ENCODE results near the gene CHEK1. TPM values are rescaled to one million over a fixed set of nuclear protein-coding genes. Genes with fewer than 3 reads are reported as not detected.

The CHEK1 gene
- total RNA-seq, 1 experiment from 2014 or later: 111 TPM

DNA sequence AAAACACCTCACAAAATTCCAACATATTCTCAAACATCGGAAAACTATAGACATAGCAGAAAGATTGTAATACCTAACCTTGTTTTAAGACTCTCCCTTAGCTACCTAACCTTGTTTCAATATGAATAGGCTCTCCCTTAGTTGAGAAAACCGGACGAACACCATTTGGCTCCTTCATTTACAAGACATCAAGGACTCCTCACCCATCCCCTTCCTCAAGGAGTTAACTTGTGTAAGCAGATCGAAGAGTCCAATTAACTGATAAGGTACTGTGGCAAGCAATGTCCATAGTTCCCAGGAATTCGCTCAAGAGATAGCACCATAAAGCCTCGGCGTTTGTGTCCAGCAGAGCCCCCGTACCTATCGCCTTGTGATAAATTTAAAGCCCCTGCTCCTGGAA is 60.3 kb downstream of the CHEK1 start:
- DNase-seq (ENCODE audit: low spot score): no peak
- Mint-ChIP-seq H3K4me3 (peak overlapping the region; percentile 11), H3K27ac (peak overlapping the region; percentile 16; the same call in 1 of the 2 replicates), H3K4me1 (peaks cover 41% of the 10 kb centered on the region), H3K36me3 (peaks cover 40% of the 10 kb centered on the region), H3K27me3 (ENCODE audit: low read depth) (no peaks in the 10 kb centered on the region; the same call in 1 of the 2 replicates), H3K9me3 (peaks cover 24% of the 10 kb centered on the region)
- TF ChIP-seq ETV6 (CRISPR knock-in tag; IDR thresholded peaks at IDR 0.05) (no peak), SP1 (CRISPR knock-in tag; conservative IDR thresholded peaks at IDR 0.05) (no peak), NFE2L1 (CRISPR knock-in tag; IDR thresholded peaks at IDR 0.05) (no peak), ZNF219 (CRISPR knock-in tag; IDR thresholded peaks at IDR 0.05; ENCODE audit: borderline replicate concordance) (no peak), NR1H2 (CRISPR knock-in tag; IDR thresholded peaks at IDR 0.05) (no peak), SOX15 (CRISPR knock-in tag; IDR thresholded peaks at IDR 0.05) (no peak), NR3C1 (CRISPR knock-in tag; conservative IDR thresholded peaks at IDR 0.05; ENCODE audit: low read depth) (no peak), OVOL2 (CRISPR knock-in tag; IDR thresholded peaks at IDR 0.05; ENCODE audit: borderline replicate concordance) (no peak), CREM (CRISPR knock-in tag; IDR thresholded peaks at IDR 0.05) (no peak)
- TF ChIP-seq, protein P1, sequence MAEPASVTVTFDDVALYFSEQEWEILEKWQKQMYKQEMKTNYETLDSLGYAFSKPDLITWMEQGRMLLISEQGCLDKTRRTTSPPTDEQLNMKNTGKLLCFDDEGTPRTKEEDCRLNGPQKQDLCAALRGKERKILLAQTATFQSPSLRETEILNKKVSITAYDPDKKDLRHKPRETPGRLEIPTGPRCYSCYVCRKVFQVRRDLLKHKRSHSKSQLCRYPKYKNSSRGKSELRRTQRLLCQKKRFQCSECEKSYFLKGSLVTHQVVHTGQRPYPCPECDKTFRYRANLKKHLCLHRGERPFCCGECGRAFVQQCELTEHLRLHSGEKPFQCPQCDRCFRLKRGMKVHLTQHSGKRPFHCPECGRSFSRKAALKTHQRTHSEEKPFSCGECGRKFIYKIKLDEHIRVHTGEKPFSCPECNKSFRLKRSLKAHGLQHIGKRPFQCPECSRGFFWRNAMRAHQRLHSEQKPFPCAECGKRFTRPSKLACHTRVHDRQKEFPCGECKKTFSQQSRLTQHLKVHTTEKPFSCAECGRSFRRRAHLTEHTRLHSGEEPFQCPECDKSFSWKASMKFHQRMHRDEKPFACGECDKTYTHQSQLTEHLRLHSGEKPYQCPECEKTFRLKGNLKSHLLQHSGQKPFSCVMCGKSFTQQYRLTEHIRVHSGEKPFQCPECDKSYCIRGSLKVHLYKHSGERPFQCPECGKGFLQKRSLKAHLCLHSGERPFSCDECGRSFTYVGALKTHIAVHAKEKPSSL (CRISPR knock-in tag; conservative IDR thresholded peaks at IDR 0.05): no peak
- TF ChIP-seq, protein P2, sequence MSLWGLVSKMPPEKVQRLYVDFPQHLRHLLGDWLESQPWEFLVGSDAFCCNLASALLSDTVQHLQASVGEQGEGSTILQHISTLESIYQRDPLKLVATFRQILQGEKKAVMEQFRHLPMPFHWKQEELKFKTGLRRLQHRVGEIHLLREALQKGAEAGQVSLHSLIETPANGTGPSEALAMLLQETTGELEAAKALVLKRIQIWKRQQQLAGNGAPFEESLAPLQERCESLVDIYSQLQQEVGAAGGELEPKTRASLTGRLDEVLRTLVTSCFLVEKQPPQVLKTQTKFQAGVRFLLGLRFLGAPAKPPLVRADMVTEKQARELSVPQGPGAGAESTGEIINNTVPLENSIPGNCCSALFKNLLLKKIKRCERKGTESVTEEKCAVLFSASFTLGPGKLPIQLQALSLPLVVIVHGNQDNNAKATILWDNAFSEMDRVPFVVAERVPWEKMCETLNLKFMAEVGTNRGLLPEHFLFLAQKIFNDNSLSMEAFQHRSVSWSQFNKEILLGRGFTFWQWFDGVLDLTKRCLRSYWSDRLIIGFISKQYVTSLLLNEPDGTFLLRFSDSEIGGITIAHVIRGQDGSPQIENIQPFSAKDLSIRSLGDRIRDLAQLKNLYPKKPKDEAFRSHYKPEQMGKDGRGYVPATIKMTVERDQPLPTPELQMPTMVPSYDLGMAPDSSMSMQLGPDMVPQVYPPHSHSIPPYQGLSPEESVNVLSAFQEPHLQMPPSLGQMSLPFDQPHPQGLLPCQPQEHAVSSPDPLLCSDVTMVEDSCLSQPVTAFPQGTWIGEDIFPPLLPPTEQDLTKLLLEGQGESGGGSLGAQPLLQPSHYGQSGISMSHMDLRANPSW (CRISPR knock-in tag; conservative IDR thresholded peaks at IDR 0.05; ENCODE audit: low read depth): no peak
- TF ChIP-seq, protein P3, sequence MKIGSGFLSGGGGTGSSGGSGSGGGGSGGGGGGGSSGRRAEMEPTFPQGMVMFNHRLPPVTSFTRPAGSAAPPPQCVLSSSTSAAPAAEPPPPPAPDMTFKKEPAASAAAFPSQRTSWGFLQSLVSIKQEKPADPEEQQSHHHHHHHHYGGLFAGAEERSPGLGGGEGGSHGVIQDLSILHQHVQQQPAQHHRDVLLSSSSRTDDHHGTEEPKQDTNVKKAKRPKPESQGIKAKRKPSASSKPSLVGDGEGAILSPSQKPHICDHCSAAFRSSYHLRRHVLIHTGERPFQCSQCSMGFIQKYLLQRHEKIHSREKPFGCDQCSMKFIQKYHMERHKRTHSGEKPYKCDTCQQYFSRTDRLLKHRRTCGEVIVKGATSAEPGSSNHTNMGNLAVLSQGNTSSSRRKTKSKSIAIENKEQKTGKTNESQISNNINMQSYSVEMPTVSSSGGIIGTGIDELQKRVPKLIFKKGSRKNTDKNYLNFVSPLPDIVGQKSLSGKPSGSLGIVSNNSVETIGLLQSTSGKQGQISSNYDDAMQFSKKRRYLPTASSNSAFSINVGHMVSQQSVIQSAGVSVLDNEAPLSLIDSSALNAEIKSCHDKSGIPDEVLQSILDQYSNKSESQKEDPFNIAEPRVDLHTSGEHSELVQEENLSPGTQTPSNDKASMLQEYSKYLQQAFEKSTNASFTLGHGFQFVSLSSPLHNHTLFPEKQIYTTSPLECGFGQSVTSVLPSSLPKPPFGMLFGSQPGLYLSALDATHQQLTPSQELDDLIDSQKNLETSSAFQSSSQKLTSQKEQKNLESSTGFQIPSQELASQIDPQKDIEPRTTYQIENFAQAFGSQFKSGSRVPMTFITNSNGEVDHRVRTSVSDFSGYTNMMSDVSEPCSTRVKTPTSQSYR (CRISPR knock-in tag; IDR thresholded peaks at IDR 0.05): no peak
- TF ChIP-seq, protein P4, sequence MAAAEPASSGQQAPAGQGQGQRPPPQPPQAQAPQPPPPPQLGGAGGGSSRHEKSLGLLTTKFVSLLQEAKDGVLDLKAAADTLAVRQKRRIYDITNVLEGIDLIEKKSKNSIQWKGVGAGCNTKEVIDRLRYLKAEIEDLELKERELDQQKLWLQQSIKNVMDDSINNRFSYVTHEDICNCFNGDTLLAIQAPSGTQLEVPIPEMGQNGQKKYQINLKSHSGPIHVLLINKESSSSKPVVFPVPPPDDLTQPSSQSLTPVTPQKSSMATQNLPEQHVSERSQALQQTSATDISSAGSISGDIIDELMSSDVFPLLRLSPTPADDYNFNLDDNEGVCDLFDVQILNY (CRISPR knock-in tag; IDR thresholded peaks at IDR 0.05): no peak
- ATAC-seq: peak; percentile 60
- POLR2A ChIA-PET: no interaction called here
- CTCF ChIA-PET: interaction anchor here (1.2 kb wide), 1 partner anchor 18 kb away, joined by 5 read pairs; no protein-coding TSS in a partner anchor

DNA sequence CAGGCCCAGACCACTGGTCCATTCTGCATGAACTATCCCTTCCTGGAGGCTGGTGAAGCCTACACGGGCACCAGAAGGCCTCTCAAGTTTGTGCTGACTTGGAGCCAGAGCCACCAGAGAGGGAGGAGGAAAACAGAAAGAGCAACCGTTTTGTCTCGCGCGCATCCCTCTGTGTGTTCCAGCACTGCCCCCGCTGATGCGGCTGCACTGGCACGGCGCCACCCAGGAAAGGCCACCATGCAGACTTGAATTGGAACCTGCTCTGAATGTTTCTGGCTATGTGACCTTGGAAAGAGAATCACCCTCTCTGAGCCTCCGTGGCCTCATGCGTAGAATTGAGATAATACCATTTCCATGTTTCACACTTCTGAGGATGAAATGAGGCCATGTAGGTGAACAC is 63.1 kb downstream of the CHEK1 start:
- DNase-seq (ENCODE audit: low spot score) (no peak), ATAC-seq (no peak)
- Mint-ChIP-seq H3K27ac (no peak overlapping the region), H3K36me3 (peaks cover 40% of the 10 kb centered on the region), H3K9me3 (peaks cover 24% of the 10 kb centered on the region), H3K4me1 (peaks cover 34% of the 10 kb centered on the region), H3K27me3 (ENCODE audit: low read depth) (no peaks in the 10 kb centered on the region; the same call in 1 of the 2 replicates), H3K4me3 (no peak overlapping the region)
- POLR2A ChIA-PET: interaction anchor here (0.7 kb wide), 1 partner anchor 10 kb away, joined by 3 read pairs; no protein-coding TSS in a partner anchor
- CTCF ChIA-PET: interaction anchor here (0.6 to 1.6 kb wide), 3 partner anchors 8 to 63 kb away, joined by 3 to 6 read pairs (median 3); no protein-coding TSS in a partner anchor
- TF ChIP-seq, protein P5, sequence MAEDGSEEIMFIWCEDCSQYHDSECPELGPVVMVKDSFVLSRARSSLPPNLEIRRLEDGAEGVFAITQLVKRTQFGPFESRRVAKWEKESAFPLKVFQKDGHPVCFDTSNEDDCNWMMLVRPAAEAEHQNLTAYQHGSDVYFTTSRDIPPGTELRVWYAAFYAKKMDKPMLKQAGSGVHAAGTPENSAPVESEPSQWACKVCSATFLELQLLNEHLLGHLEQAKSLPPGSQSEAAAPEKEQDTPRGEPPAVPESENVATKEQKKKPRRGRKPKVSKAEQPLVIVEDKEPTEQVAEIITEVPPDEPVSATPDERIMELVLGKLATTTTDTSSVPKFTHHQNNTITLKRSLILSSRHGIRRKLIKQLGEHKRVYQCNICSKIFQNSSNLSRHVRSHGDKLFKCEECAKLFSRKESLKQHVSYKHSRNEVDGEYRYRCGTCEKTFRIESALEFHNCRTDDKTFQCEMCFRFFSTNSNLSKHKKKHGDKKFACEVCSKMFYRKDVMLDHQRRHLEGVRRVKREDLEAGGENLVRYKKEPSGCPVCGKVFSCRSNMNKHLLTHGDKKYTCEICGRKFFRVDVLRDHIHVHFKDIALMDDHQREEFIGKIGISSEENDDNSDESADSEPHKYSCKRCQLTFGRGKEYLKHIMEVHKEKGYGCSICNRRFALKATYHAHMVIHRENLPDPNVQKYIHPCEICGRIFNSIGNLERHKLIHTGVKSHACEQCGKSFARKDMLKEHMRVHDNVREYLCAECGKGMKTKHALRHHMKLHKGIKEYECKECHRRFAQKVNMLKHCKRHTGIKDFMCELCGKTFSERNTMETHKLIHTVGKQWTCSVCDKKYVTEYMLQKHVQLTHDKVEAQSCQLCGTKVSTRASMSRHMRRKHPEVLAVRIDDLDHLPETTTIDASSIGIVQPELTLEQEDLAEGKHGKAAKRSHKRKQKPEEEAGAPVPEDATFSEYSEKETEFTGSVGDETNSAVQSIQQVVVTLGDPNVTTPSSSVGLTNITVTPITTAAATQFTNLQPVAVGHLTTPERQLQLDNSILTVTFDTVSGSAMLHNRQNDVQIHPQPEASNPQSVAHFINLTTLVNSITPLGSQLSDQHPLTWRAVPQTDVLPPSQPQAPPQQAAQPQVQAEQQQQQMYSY (CRISPR knock-in tag; IDR thresholded peaks at IDR 0.05): no peak
- no peak for TF ChIP-seq PRRX2 (CRISPR knock-in tag; IDR thresholded peaks at IDR 0.05)
- no peak for TF ChIP-seq ZNF396 (CRISPR knock-in tag; IDR thresholded peaks at IDR 0.05; ENCODE audit: borderline replicate concordance)
- no peak for TF ChIP-seq GRHL2 (CRISPR knock-in tag; IDR thresholded peaks at IDR 0.05; ENCODE audit: insufficient replicate concordance, severe bottlenecking)
- TF ChIP-seq, protein P6, sequence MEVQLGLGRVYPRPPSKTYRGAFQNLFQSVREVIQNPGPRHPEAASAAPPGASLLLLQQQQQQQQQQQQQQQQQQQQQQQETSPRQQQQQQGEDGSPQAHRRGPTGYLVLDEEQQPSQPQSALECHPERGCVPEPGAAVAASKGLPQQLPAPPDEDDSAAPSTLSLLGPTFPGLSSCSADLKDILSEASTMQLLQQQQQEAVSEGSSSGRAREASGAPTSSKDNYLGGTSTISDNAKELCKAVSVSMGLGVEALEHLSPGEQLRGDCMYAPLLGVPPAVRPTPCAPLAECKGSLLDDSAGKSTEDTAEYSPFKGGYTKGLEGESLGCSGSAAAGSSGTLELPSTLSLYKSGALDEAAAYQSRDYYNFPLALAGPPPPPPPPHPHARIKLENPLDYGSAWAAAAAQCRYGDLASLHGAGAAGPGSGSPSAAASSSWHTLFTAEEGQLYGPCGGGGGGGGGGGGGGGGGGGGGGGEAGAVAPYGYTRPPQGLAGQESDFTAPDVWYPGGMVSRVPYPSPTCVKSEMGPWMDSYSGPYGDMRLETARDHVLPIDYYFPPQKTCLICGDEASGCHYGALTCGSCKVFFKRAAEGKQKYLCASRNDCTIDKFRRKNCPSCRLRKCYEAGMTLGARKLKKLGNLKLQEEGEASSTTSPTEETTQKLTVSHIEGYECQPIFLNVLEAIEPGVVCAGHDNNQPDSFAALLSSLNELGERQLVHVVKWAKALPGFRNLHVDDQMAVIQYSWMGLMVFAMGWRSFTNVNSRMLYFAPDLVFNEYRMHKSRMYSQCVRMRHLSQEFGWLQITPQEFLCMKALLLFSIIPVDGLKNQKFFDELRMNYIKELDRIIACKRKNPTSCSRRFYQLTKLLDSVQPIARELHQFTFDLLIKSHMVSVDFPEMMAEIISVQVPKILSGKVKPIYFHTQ (CRISPR knock-in tag; IDR thresholded peaks at IDR 0.05): no peak
- TF ChIP-seq, protein P7, sequence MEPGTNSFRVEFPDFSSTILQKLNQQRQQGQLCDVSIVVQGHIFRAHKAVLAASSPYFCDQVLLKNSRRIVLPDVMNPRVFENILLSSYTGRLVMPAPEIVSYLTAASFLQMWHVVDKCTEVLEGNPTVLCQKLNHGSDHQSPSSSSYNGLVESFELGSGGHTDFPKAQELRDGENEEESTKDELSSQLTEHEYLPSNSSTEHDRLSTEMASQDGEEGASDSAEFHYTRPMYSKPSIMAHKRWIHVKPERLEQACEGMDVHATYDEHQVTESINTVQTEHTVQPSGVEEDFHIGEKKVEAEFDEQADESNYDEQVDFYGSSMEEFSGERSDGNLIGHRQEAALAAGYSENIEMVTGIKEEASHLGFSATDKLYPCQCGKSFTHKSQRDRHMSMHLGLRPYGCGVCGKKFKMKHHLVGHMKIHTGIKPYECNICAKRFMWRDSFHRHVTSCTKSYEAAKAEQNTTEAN (CRISPR knock-in tag; IDR thresholded peaks at IDR 0.05): no peak

Measured in WTC11 (cell line).